Caki2 (cell line): ENCODE data around the gene MED28. TPM values are rescaled to one million over a fixed set of nuclear protein-coding genes. Genes with fewer than 3 reads are reported as not detected.
A peak's percentile ranks its signal among the peaks of the same experiment; 100 is the strongest.
"Not testable (repeated sequence)": the region's sequence is repeated elsewhere in the genome, so short reads cannot be mapped to it uniquely, and the experiment has no call there.

Experiments
- DNase-seq: peaks from one replicate; pipeline ENCODE4 v3.0.0-alpha.2; 2015; ENCODE audit warnings: low read depth
- in situ Hi-C: cut with HindIII; loops from 2 replicates; pipeline ENCODE4 v1.10.0; 2016; ENCODE audit warnings: low sequenced_read_pairs, low pct_unique_long_range_greater_than_20kb, mixed read lengths
- total RNA-seq: library from RNA; depleted of rRNA; stranded (reverse); fragments of >200 nt; shearing (Covaris generic); gene quantifications from 2 replicates; pipeline ENCODE4 v1.2.3, GENCODE V29; 2014; ENCODE audit warnings: low replicate concordance; rRNA removed

Gene MED28
- total RNA-seq = 14.5 and 18.5 TPM in 2 replicates

DNA sequence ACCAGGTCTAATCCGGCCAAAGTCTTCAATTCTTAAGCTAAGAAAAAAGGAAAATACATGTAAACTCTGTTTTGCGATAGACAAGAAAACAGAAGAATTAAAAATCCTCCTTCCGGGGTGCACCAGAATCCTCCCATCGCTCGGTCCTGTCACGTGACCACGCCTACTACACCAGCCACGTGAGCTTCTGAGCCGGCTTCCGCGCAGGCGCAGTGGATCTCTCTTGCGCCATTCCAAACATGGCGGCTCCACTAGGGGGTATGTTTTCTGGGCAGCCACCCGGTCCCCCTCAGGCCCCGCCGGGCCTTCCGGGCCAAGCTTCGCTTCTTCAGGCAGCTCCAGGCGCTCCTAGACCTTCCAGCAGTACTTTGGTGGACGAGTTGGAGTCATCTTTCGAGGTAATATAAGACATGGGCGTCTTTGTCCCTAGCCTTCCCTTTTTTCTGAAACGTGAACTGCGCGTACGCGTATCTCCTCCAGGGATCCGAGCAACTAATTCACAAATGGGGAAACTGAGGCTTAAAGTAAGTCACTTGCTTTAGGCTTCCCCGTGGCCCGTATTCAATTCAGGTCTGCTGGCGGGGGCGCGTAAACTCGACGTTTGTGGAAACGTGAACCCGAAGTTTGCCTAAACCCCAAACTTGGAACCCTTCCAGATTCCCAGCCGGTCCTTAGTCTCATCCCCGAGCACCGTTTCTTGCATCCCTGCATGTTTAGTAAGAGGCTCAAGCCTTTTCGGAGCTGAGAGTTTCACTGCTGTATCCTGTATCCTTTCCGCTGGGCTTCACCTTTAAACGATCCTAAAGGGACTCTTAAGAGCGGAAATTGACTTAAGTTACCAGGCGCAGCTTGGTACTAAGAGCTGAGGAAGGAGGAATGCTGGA, at the start of gene MED28:
TSS of gene MED28 (plus strand) at position 226 of the 884 bp plus-strand sequence. CDS start at position 240, 14 bp downstream.
- DNase-seq = peak; percentile 81
- in situ Hi-C loops = no loop called here

DNA sequence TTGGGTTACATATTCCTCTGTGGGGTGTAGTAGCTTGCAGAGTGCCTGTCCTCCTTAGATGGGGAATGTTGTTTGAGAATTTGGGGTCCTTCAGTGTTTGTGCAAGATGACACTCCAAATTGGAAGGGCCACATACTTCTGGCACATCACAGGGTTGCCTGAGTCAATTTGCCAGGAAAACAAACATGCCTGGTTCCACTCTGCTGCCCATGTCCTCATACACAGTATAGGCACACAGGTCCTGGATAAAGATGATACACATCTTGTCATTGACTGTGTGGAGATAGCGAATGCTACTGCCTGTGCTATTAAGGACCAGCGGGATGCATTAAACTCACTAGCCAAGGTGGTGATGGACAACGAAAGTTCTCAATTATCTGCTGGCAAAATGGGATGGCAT, 48.6 kb upstream of the MED28 start:
- in situ Hi-C loops = no loop called here
- DNase-seq = no peak

DNA sequence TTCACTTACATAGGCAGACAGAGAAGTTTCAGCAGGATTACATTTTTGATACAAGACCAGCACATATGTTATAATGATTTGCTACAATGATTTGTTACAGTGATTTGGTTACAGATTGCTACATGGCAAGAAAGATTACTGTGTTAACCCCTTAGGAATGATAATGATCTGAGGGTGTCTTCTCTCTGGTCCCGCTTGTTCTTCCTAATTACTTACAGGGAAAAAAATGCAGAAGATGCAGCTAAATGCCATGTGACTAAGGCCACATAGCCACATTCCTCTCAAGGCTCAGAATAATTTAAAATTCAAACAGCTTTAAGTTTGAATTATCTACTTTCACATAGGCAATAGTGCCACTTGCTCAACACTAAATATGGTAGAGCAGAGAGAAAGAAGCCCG, 47.2 kb upstream of the MED28 start:
- no peak for DNase-seq
- in situ Hi-C loops = no loop called here

- in situ Hi-C loops = no loop called here
- no peak for DNase-seq
Observed at GRCh38 chr4:17574206-17574605, 40.2 kb upstream of the MED28 start.

DNA sequence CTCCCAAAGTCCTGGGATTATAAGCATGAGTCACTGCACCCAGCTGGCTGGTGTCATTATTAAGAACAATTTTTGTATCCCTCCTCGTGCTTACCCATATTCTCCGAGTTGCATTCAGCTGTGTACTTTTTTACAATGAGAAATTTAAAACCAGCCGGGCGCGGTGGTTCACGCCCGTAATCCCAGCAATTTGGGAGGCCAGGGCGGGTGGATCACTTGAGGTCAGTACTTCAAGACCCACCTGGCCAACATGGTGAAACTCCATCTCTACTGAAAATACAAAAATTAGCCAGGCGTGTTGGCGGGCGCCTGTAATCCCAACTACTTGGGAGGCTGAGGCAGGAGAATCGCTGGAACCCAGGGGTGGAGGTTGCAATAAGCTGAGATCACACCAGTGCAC, 39.3 kb upstream of the MED28 start:
- in situ Hi-C loops, DNase-seq: not testable (repeated sequence)

GRCh38 chr4:17576932-17577664, 37.3 kb upstream of the MED28 start, which contains the start of gene LAP3:
LAP3 (plus strand) TSS chr4:17577198; CDS start chr4:17577466, 268 bp downstream.
- DNase-seq = peak; percentile 94
- in situ Hi-C loops = no loop called here

DNA sequence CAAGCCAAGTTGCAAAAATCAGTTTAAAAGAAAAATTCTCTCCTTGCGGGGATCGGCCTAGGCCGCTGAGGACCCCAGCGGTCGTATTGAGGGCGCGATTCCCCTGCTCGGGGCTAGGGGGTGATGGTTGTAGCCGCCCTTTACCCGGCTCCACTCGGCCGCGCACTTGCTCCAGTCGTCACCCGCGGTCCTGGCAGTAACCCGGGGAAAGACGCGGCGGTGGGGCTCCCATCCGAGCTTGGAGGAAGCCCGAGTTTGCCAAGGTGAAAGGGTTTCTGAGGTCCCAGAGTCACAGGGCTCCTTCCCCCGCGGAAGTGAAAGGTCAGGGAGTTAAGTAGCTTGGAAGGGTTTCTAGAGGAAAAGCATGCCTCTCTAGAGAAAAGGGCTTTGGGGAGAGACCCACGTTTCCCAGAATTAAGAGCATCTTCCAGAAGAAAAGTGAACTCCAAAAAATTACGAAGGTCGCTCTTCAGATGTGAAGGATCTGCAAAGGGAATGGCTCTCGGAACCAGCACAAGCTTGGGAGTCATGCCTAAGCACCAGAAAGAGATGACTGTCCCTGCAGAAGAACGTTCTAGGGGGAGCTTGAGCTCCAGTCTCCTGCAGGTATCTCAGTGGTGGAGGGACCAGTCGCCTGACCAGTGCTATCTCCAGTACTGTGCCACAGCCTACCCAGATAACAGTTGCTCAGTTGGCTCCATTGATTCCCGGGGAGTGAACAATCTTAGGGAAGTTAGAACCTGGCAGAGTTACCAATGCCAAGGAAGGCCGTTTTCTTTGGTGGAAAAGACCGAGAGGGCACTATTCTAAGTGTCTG, 36.6 kb upstream of the MED28 start:
- in situ Hi-C loops = no loop called here
- DNase-seq = no peak

- no peak for DNase-seq
- in situ Hi-C loops = no loop called here
Observed at GRCh38 chr4:17578482-17578891, 36.0 kb upstream of the MED28 start.

DNA sequence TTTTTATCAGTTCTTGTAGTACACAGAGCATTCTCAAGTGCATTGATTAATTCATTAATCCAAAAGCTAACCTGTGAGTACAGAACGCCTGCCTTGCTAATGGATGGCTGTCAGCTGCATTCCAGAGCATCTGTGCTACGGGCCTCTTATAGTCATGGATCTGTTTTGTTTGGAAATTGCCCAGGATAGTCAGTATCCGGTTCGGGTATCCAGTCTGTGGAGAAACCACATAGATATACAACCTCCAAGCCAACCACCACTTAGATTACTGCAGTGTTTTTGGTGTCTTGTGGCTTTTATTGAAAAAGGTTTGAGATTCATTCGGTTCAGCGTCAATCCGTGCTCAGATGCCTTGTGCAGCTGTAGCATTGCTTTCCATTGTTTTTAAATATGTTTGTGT, 33.5 kb upstream of the MED28 start:
- in situ Hi-C loops = no loop called here

DNA sequence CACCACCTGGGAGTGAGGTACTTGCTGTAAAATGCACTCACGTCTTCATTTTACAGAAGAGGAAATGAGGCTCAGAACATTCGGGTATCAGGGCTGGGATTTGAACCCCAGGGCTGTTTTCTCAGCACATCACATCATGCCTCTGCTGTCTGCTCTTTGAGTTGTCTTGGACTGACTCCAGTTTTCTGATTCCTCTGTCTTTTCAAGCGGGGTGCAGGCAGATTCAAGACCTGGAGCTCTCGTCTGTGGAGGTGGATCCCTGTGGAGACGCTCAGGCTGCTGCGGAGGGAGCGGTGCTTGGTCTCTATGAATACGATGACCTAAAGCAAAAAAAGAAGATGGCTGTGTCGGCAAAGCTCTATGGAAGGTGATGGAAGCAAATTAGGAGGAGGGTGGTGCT, 31.2 kb upstream of the MED28 start:
- DNase-seq = no peak
- in situ Hi-C loops = no loop called here

More for the DNA sequence above, 33.5 kb upstream of the MED28 start:
- no peak for DNase-seq

DNA sequence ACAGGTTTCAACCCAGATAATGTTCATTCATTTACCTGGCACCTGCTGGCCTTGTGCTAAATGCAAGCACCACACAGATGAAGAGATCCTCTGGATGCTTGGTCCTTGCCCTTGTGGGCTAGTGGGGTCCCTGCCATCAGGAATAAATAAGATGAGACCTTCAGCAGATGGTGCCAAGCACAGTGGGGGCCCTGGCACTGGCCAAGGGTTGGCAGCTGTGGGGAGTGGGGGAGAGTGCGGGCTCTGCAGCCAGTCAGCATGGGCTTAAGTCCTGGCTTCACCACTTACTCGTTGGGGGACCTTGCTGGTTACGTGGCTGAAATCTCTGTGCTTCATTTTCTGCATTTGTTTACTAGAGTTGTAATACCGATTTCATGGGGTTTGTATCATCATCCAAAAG, 30.5 kb upstream of the MED28 start:
- in situ Hi-C loops = no loop called here
- DNase-seq = no peak

DNA sequence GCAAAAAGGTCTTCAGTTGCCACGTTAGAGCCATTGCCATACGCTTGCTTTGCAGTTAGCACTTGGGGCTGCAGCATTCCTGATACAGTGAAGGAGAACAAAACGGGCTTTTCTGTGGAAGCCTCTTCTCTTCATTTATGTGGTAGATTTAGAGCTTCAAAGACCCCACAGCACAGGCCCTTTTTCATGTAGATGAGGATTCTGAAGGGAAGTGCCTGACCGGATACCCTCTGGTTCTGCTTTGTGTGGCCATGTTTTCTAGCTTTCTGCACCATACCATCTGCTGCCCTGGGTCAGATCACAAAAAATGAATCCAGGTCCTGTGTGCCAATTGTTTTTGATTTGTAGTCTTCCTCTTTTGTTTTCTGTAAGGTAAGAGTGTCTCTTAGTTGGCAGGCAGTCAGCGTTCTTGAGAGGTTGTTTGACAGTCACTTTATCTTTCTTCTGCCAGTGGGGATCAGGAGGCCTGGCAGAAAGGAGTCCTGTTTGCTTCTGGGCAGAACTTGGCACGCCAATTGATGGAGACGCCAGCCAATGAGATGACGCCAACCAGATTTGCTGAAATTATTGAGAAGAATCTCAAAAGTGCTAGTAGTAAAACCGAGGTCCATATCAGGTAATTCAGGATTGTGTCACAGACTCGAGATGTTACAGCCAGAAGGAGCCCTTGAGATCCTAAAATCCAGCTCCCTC, 29.8 kb upstream of the MED28 start:
- in situ Hi-C loops = no loop called here
- DNase-seq = no peak

DNA sequence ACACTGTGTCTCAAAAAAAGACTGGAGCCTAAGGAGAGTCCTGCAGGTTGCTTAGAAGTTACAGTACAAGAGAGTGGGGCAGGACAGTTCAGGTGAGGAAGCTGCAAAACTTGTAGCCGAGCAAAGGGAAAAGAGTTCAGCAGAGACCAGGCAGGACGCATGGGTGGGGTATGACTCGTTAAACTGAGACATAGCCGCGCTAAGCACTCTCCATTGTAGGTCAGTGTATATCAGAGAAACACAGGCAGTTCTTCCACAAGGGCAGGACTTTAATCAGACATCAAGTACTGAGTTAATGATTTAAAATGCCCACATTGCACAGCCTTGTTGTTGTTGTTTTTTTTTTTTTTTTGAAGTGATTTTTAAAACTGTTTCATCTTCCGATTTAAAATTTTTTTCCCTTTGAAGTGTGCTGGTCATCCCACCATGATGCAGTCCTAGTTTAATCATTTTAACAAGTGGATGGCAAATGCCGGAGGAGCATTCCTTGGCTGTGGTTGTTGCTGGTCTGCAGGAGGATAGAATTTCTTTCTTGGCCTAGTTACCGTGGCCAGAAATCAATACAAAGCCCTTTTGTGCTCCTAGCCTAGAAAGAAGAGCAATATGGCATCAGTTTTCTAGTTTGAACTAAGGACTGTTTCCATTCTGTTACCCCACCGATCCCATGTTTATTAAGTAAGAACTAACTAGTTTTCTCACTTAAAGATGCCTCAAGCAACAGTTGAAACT, 27.2 kb upstream of the MED28 start:
- no peak for DNase-seq
- in situ Hi-C loops = no loop called here

GRCh38 chr4:17589355-17589754, 25.1 kb upstream of the MED28 start:
- no peak for DNase-seq
- in situ Hi-C loops = no loop called here

DNA sequence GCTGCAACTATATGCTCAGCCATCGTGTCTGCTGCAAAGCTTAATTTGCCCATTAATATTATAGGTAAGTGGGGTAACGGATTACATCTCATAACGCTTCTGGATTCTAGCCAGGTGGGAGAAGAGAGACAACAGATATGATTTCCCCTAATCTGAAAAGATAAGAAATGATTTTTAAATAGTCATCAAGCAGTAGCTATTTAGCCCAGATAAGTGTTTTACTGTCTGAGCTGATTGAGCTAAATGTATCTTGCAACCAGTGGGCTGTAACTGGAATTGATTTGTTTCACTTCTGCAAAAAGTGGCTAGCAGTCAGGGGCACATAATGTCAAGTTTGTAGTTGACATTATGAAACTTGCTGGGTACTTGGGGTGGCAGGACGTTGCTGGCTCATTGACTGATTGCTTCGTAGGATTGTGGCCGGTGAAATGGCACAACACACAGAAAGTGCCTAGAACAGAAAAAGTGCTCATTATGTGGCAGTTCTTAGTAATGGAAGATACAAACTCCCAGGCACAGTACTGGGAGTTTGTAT, 18.9 kb upstream of the MED28 start:
- DNase-seq = no peak
- in situ Hi-C loops = no loop called here

- peak; percentile 29 for DNase-seq
- in situ Hi-C loops = no loop called here
Observed at GRCh38 chr4:17597517-17597916, 16.9 kb upstream of the MED28 start.

- DNase-seq = no peak
Observed at GRCh38 chr4:17599826-17600225, 14.6 kb upstream of the MED28 start.

More at GRCh38 chr4:17599826-17600225, 14.6 kb upstream of the MED28 start:
- in situ Hi-C loops = no loop called here
